K562 (cell line): ENCODE measurements around the gene PLXNB2. TPM values are rescaled to one million over a fixed set of nuclear protein-coding genes. Genes with fewer than 3 reads are reported as not detected.

Experiments used
- ATAC-seq: fragments of 200-7000 bp; cut with Tn5 transposase; 3 replicates; pipeline ENCODE4 v1.9.1; 2020; ENCODE audit warnings: moderate library complexity
- BruUV-seq: library from RNA; stranded (reverse); fragments of 400-500 nt; replicated peaks from 2 replicates; lab custom pipeline; 2021; lab: Mats Ljungman, UMichigan
- CTCF ChIA-PET: fragments of 300-600 bp; formaldehyde crosslinking; extraction: SDS; loops from one replicate; lab custom pipeline; 2021; ENCODE audit warnings: low intra/inter-chr PET ratio; lab: Yijun Ruan, JAX
- POLR2A ChIA-PET: fragments of 300-600, 350-650 bp; sonication (Branson Sonifier 250); formaldehyde crosslinking; extraction: SDS; loops from one replicate; lab custom pipeline; 2021; ENCODE audit warnings: antibody characterized with exemption, inconsistent platforms; lab: Yijun Ruan, JAX
- DNase-seq, 4 experiments: peaks; one replicate each; pipeline versions ENCODE4 v3.0.0 to v3.0.0-alpha.2; 2011 to 2018; ENCODE audit warnings: low spot score in 3 of 4, mixed read lengths in 3 of 4; ENCODE audit errors: extremely low read depth in 1 of 4
- FAIRE-seq: peaks from 2 replicates; lab custom pipeline; 2011; peaks lifted over from hg19 to GRCh38; lab: Jason Lieb, UNC
- H2AFZ ChIP-seq: 2 replicates; pipeline ENCODE4 v1.6.0; 2011; ENCODE audit warnings: low read depth, low read length, control low read depth, inconsistent platforms
- H3K27ac ChIP-seq: fragments of 200-600 bp; 3 replicates; pipeline ENCODE4 v1.8.0; 2011; ENCODE audit warnings: low read depth, mild to moderate bottlenecking, control low read depth, inconsistent platforms, low read length, moderate library complexity, mixed read lengths; ENCODE audit errors: extremely low read depth
- H3K27me3 ChIP-seq, 2 experiments: fragments of 300-600 bp in 1 of 2; 2 replicates in 1 of 2; 3 replicates in 1 of 2; pipeline versions ENCODE4 v1.6.0 to v1.8.0; 2011; ENCODE audit warnings: inconsistent platforms in 2 of 2, low read length in 2 of 2, mild to moderate bottlenecking in 1 of 2, mixed read lengths in 1 of 2, moderate library complexity in 1 of 2; ENCODE audit not compliant: control insufficient read depth in 2 of 2, insufficient read depth in 2 of 2
- H3K36me3 ChIP-seq: fragments of 300-600 bp; 3 replicates; pipeline ENCODE4 v1.8.0; 2011; ENCODE audit warnings: mild to moderate bottlenecking, low read length, inconsistent platforms; ENCODE audit not compliant: control insufficient read depth, insufficient read depth
- H3K4me1 ChIP-seq, 2 experiments: fragments of 200-600 bp in 1 of 2; replicated peaks in 1 of 2; 2 replicates in 1 of 2; 3 replicates in 1 of 2; pipeline versions ENCODE4 v1.5.1 to v1.8.0; 2011; ENCODE audit warnings: inconsistent platforms in 2 of 2, low read length in 2 of 2, mild to moderate bottlenecking in 1 of 2, mixed read lengths in 1 of 2, moderate library complexity in 1 of 2; ENCODE audit not compliant: control insufficient read depth in 2 of 2, insufficient read depth in 2 of 2
- H3K4me2 ChIP-seq: 2 replicates; pipeline ENCODE4 v1.6.1; 2011; ENCODE audit warnings: low read length, control low read depth, inconsistent platforms, mixed read lengths; ENCODE audit not compliant: insufficient read depth
- H3K4me3 ChIP-seq: fragments of 200-600 bp; sonication (generic), shearing (Covaris generic); 2 replicates; pipeline ENCODE4 v1.5.1; 2016; ENCODE audit warnings: control low read depth, inconsistent platforms
- H3K79me2 ChIP-seq: fragments of 200-600 bp; 3 replicates; pipeline ENCODE4 v1.8.0; 2011; ENCODE audit warnings: low read length, inconsistent platforms; ENCODE audit not compliant: control insufficient read depth, insufficient read depth
- H3K9ac ChIP-seq, 2 experiments: 2 replicates each; pipeline versions ENCODE4 v1.6.0 to v1.6.1; 2011; ENCODE audit warnings: low read depth in 2 of 2, low read length in 2 of 2, control low read depth in 1 of 2, inconsistent platforms in 1 of 2, mild to moderate bottlenecking in 1 of 2, mixed read lengths in 1 of 2; ENCODE audit not compliant: insufficient read depth in 1 of 2
- H3K9me1 ChIP-seq: one replicate; pipeline ENCODE4 v1.6.0; 2011; ENCODE audit warnings: inconsistent platforms, mild to moderate bottlenecking, low read length, moderate library complexity; ENCODE audit not compliant: control insufficient read depth, insufficient read depth
- H3K9me3 ChIP-seq: replicated peaks from 2 replicates; pipeline ENCODE4 v1.5.1; 2011; ENCODE audit warnings: low read depth, low read length, inconsistent platforms; ENCODE audit not compliant: control insufficient read depth, insufficient read depth
- H4K20me1 ChIP-seq: replicated peaks from 2 replicates; pipeline ENCODE4 v1.6.1; 2011; ENCODE audit warnings: low read length, inconsistent platforms, mixed read lengths; ENCODE audit not compliant: control insufficient read depth, insufficient read depth
- CCAR2 ChIP-seq: fragments of 200-400 bp; formaldehyde crosslinking; IDR thresholded peaks from 2 replicates; pipeline ENCODE4 v1.6.1; 2017; ENCODE audit warnings: mild to moderate bottlenecking, low read depth, low read length
- DPF2 ChIP-seq: fragments of 450-650 bp; IDR thresholded peaks from 2 replicates; pipeline ENCODE4 v1.6.1; 2016
- EP400 ChIP-seq: fragments of 450-650 bp; IDR thresholded peaks from 2 replicates; pipeline ENCODE4 v1.6.1; 2017; ENCODE audit warnings: antibody characterized with exemption, mild to moderate bottlenecking, moderate library complexity
- ETV5 ChIP-seq: sonication (generic); formaldehyde crosslinking; IDR thresholded peaks from 2 replicates; pipeline ENCODE4 v1.4.0; 2020; ENCODE audit warnings: low read depth, mild to moderate bottlenecking, missing genetic modification reagents
- HMGN3 ChIP-seq: IDR thresholded peaks from 2 replicates; pipeline ENCODE4 v1.6.1; 2011; ENCODE audit warnings: borderline replicate concordance, low read depth, mild to moderate bottlenecking, mixed read lengths, low read length; ENCODE audit not compliant: insufficient read length; ENCODE audit errors: extremely low read depth
- HNRNPK ChIP-seq: fragments of 200-400 bp; formaldehyde crosslinking; IDR thresholded peaks from one replicate; pipeline ENCODE4 v1.6.1; 2018; ENCODE audit warnings: mild to moderate bottlenecking, low read depth, low read length; ENCODE audit not compliant: poor library complexity, severe bottlenecking
- KAT8 ChIP-seq: fragments of 450-650 bp; IDR thresholded peaks from 2 replicates; pipeline ENCODE4 v1.6.1; 2016; ENCODE audit warnings: low read depth, mild to moderate bottlenecking
- NR2C2 ChIP-seq, 2 experiments: fragments of 200-800 bp in 1 of 2; sonication (Bioruptor generic) in 1 of 2; sonication (generic) in 1 of 2; formaldehyde crosslinking in 1 of 2; IDR thresholded peaks; 2 replicates each; pipeline versions ENCODE4 v1.6.1 to v1.8.0; 2016 to 2022; ENCODE audit warnings: mild to moderate bottlenecking in 1 of 2, missing compliant biosample characterization in 1 of 2, missing genetic modification characterization in 1 of 2, missing genetic modification reagents in 1 of 2
- POLR2A ChIP-seq: fragments of 450-650 bp; conservative IDR thresholded peaks from 2 replicates; pipeline ENCODE4 v1.6.1; 2016
- PTRF ChIP-seq: fragments of 450-650 bp; IDR thresholded peaks from 2 replicates; pipeline ENCODE4 v1.6.1; 2016; ENCODE audit warnings: mild to moderate bottlenecking, missing genetic modification characterization, missing compliant biosample characterization
- TBP ChIP-seq: optimal IDR thresholded peaks from 2 replicates; pipeline ENCODE3; 2011; ENCODE audit warnings: low read depth, low read length, improper control_type of control experiment
- YY1 ChIP-seq, 3 experiments: IDR thresholded peaks; 2 replicates each; pipeline ENCODE4 v1.6.1; 2011; ENCODE audit warnings: low read length in 2 of 3, mild to moderate bottlenecking in 2 of 3, moderate library complexity in 2 of 3, borderline replicate concordance in 1 of 3, control low read depth in 1 of 3, low read depth in 1 of 3; ENCODE audit not compliant: insufficient read depth in 3 of 3, insufficient replicate concordance in 2 of 3, control insufficient read depth in 1 of 3, insufficient read length in 1 of 3; ENCODE audit errors: extremely low read depth in 1 of 3
- ZSCAN32 ChIP-seq: fragments of 450-650 bp; formaldehyde crosslinking; IDR thresholded peaks from 2 replicates; pipeline ENCODE4 v1.4.0; 2020; ENCODE audit warnings: mild to moderate bottlenecking, moderate library complexity
- ZZZ3 ChIP-seq: fragments of 450-650 bp; IDR thresholded peaks from 2 replicates; pipeline ENCODE4 v1.6.1; 2016; ENCODE audit warnings: antibody characterized with exemption, mild to moderate bottlenecking, moderate library complexity
- WGBS: fragments of 100-300 bp; shearing (Covaris generic); methylation state at CpG from one replicate; pipeline ENCODE4 v1.1.6; 2016; ENCODE audit warnings: low coverage, mixed read lengths; ENCODE audit not compliant: insufficient coverage; ENCODE audit errors: missing lambda C conversion rate; 5-methylcytosine and 5-hydroxymethylcytosine counted together
- in situ Hi-C: fragments of 300-500 bp; cut with MboI; formaldehyde crosslinking; loops from 4 replicates; pipeline ENCODE4 v1.15.0; 2018; ENCODE audit warnings: inconsistent platforms, mixed read lengths
- intact Hi-C: fragments of 100-400 bp; cut with micrococcal nuclease; formaldehyde crosslinking; loops from 2 replicates; pipeline ENCODE4 v1.14.2; 2022
- polyA plus RNA-seq, 8 experiments: library from polyadenylated mRNA; depleted of rRNA in 4 of 8; stranded (reverse) in 5 of 8; unstranded in 3 of 8; fragments of >200 nt; fragmentation: Nextera tagmentation in 2 of 8; fragmentation: Illumina TruSeq in 1 of 8; extraction: Ambion mirVana in 2 of 8; extraction: Trizol in 1 of 8; gene quantifications; 2 replicates each; pipeline versions ENCODE4 v1.2.1 to v1.2.3, GENCODE V29; 2011 to 2014; ENCODE audit warnings: inconsistent platforms in 1 of 8, missing spikeins in 1 of 8
- total RNA-seq, 7 experiments: library from RNA; depleted of rRNA in 6 of 7; stranded (reverse); fragments of >200 nt in 6 of 7; fragmentation: Illumina TruSeq in 2 of 7; extraction: Trizol in 2 of 7; gene quantifications; 2 replicates each; pipeline versions ENCODE4 v1.2.1 to v1.2.3, GENCODE V29; 2011 to 2021; ENCODE audit warnings: low replicate concordance in 1 of 7
- TF ChIP-seq, protein P1 (sequence below): fragments of 250-450 bp; sonication (Bioruptor Pico); IDR thresholded peaks from 2 replicates; pipeline ENCODE4 v1.5.0; 2021
- TF ChIP-seq, protein P2 (sequence below): fragments of 200-800 bp; sonication (Bioruptor generic); IDR thresholded peaks from 2 replicates; pipeline ENCODE4 v1.6.1; 2017; ENCODE audit warnings: missing genetic modification characterization, missing compliant biosample characterization

PLXNB2 gene
- total and polyA plus RNA-seq, 9 of the 15 experiments (the other 6 are each of a cell fraction or from before 2014, with no cell fraction given) = 0.15 to 45.1 (median 13.6) TPM

DNA sequence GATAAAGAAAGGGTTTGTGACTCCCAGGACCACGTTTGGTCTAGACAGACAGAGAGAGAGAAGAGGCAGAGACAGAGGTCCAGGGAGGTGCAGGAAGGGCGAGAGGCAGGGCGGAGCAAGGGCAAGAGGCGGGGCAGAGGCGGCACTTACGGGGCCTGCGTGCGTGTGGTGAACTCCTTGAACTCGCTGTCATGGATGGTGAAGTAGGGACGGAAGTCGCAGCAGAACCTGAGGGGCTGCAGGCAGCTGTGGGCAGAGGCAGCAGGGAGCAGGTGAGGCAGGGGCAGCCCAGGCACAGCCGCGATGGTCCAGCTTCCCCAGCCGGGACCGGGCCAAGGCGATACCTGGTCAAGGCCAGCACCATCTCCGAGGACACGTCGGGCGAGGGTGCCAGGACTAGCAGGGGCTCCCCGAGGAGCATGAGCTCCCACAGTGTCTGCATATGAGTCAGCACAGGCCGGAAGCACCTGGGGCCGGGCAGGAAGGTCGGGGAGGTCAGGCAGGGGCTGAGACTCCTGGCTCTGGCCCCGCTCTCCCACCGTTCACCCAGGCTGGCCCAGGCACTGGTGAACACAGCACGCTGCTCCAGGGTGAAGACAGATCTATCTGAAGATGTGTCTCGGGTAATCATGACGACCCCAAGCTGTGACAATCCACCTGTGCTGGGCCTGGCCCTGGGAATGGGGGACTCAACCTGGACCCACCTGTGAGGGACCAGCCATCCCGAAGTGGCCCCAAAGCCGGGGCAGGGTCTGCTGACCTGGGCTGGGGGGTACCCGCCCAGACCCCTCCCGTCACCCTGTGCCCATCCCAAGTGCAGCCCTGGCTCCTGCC lies 7.2 kb upstream of the PLXNB2 start:
- Histone ChIP-seq H3K9ac (peak overlapping the region; percentile 23 to 88; a peak in 3 of 4 replicates), H2AFZ (peak overlapping the region; percentile 75), H3K9me3 (no peaks in the 10 kb centered on the region), H3K4me3 (peak overlapping the region; percentile 7; the same call in 1 of the 2 replicates), H3K9me1 (no peaks in the 10 kb centered on the region), H3K36me3 (no peaks in the 10 kb centered on the region), H3K4me1 (peaks cover 22 to 81% of the 10 kb centered on the region in 2 experiments; a peak in 4 of 5 replicates), H3K27me3 (no peaks in the 10 kb centered on the region), H3K4me2 (peak overlapping the region; percentile 81), H3K27ac (peak overlapping the region; percentile 64), H4K20me1 (no peaks in the 10 kb centered on the region), H3K79me2 (no peaks in the 10 kb centered on the region)
- ChIA-PET POLR2A (no interaction called here), CTCF (no interaction called here)
- DNase-seq (peak; percentile 52 to 87 (median 60)), ATAC-seq (peak; percentile 92), FAIRE-seq (peak; percentile 93)
- BruUV-seq = no TSS peak
- in situ Hi-C loops = no loop called here
- intact Hi-C loops = no loop called here
- 15% methylated on average over 25 of the region's 33 CpGs for WGBS
- TF ChIP-seq HMGN3 (no peak), NR2C2 (CRISPR knock-in tag; IDR thresholded peaks at IDR 0.05) (no peak), NR2C2 (tag; IDR thresholded peaks at IDR 0.05) (peak; percentile 40), ETV5 (0 out of 2 replicates have a peak, but pooled peaks have one; percentile 31), HNRNPK (no peak), TBP (no peak), KAT8 (no peak), EP400 (no peak), PTRF (no peak), YY1 (IDR thresholded peaks at IDR 0.05; ENCODE audit: borderline replicate concordance in 1 of 3, control insufficient read depth in 1 of 3, extremely low read depth in 1 of 3, insufficient read depth in 3 of 3, insufficient read length in 1 of 3, insufficient replicate concordance in 2 of 3, low read depth in 1 of 3, low read length in 2 of 3) (peak in 1 of 3 experiments; percentile 36), POLR2A (peak; percentile 50; the same call in 1 of the 2 replicates), DPF2 (no peak), ZSCAN32 (CRISPR knock-in tag) (no peak), CCAR2 (no peak), ZZZ3 (no peak)
- TF ChIP-seq, protein P1, sequence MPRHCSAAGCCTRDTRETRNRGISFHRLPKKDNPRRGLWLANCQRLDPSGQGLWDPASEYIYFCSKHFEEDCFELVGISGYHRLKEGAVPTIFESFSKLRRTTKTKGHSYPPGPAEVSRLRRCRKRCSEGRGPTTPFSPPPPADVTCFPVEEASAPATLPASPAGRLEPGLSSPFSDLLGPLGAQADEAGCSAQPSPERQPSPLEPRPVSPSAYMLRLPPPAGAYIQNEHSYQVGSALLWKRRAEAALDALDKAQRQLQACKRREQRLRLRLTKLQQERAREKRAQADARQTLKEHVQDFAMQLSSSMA = no peak
- TF ChIP-seq, protein P2, sequence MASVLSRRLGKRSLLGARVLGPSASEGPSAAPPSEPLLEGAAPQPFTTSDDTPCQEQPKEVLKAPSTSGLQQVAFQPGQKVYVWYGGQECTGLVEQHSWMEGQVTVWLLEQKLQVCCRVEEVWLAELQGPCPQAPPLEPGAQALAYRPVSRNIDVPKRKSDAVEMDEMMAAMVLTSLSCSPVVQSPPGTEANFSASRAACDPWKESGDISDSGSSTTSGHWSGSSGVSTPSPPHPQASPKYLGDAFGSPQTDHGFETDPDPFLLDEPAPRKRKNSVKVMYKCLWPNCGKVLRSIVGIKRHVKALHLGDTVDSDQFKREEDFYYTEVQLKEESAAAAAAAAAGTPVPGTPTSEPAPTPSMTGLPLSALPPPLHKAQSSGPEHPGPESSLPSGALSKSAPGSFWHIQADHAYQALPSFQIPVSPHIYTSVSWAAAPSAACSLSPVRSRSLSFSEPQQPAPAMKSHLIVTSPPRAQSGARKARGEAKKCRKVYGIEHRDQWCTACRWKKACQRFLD (CRISPR knock-in tag) = no peak
